MCF 10A (cell line): Measurements from ENCODE around the gene ITGA5. TPM values are rescaled to one million over a fixed set of nuclear protein-coding genes. Genes with fewer than 3 reads are reported as not detected.
A peak's percentile ranks its signal among the peaks of the same experiment; 100 is the strongest.

Experiments used
- BruUV-seq: library from RNA; stranded (reverse); fragments of 400-500 nt; replicated peaks from 2 replicates; lab custom pipeline; 2021; lab: Mats Ljungman, UMichigan
- CTCF ChIA-PET: fragments of 300-600 bp; sonication (Branson Sonifier 250); formaldehyde crosslinking; extraction: SDS; loops from one replicate; lab custom pipeline; 2021; ENCODE audit warnings: antibody characterized with exemption, inconsistent platforms; lab: Yijun Ruan, JAX
- POLR2A ChIA-PET: fragments of 300-600, 350-650 bp; sonication (Branson Sonifier 250); formaldehyde crosslinking; extraction: SDS; loops from one replicate; lab custom pipeline; 2020; ENCODE audit warnings: antibody characterized with exemption, inconsistent platforms; lab: Yijun Ruan, JAX
- DNase-seq: peaks from one replicate; pipeline ENCODE4 v3.0.0-alpha.2; 2018; ENCODE audit not compliant: unreplicated experiment
- H3K27ac Mint-ChIP-seq: one replicate; pipeline ENCODE4 v1.8.0; 2022; ENCODE audit warnings: mild to moderate bottlenecking, low read depth, mixed read lengths; ENCODE audit not compliant: unreplicated experiment
- H3K27me3 Mint-ChIP-seq: one replicate; pipeline ENCODE4 v1.8.0; 2022; ENCODE audit warnings: mixed read lengths; ENCODE audit not compliant: insufficient read depth, unreplicated experiment
- H3K36me3 Mint-ChIP-seq: one replicate; pipeline ENCODE4 v1.8.0; 2022; ENCODE audit warnings: mild to moderate bottlenecking, moderate library complexity, mixed read lengths; ENCODE audit not compliant: insufficient read depth, unreplicated experiment
- H3K4me1 Mint-ChIP-seq: one replicate; pipeline ENCODE4 v1.8.0; 2022; ENCODE audit warnings: mixed read lengths; ENCODE audit not compliant: insufficient read depth, unreplicated experiment
- H3K4me3 Mint-ChIP-seq: one replicate; pipeline ENCODE4 v1.8.0; 2022; ENCODE audit warnings: mild to moderate bottlenecking, moderate library complexity, mixed read lengths; ENCODE audit not compliant: unreplicated experiment
- H3K9me3 Mint-ChIP-seq: one replicate; pipeline ENCODE4 v1.8.0; 2022; ENCODE audit warnings: mixed read lengths; ENCODE audit not compliant: unreplicated experiment
- CTCF ChIP-seq: fragments of 200-600 bp; IDR thresholded peaks from one replicate; pipeline ENCODE4 v1.8.0; 2022; ENCODE audit warnings: antibody characterized with exemption, mild to moderate bottlenecking; ENCODE audit not compliant: unreplicated experiment
- intact Hi-C: fragments of 100-400 bp; cut with micrococcal nuclease; formaldehyde crosslinking; loops from 2 replicates; pipeline ENCODE4 v1.14.1; 2022
- total RNA-seq: library from RNA; stranded (reverse); gene quantifications from 2 replicates; pipeline ENCODE4 v1.2.3, GENCODE V29; 2022

Gene ITGA5
- total RNA-seq, 1 experiment from 2014 or later, result 110 TPM

DNA sequence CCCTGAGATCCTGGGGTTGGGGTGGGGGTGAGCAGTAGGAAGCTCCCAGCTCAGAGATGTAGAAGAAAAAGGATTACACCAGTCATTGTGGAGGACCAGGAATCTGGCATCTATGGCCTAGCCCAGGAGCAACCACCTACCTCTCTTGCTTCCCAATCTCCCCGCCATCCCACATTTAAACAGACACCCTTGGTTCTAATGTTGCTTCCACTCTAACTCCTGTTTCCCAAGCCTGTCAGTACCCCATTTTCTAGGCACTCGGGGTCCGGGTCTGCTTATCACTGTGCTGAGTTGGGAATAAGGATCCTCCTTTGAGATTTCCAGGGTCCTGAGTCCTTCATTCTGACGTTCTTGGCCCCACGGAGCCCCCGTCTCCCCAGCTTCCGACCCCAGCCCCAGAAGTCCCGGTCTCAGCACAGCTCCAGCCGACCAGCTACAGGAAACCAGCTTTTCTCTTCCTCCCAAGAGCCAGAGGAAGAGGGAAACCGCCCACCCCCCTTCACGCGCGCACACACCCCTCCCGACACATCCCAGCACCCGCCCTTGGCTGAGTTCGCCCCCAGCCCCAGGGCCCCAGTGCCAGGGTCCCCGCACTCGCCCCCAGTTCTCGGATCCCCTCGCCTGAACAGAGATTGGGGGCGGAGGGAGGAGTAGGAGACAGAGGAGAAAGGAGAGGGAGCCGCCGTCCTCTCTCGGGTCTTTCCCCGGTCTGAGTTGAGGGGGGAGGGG is 1.2 kb downstream of the ITGA5 start:
- H3K36me3 Mint-ChIP-seq, result peaks cover 6% of the 10 kb centered on the region
- H3K4me3 Mint-ChIP-seq, result peak overlapping the region; percentile 94
- peaks cover 56% of the 10 kb centered on the region for H3K4me1 Mint-ChIP-seq
- POLR2A ChIA-PET, result interaction anchor here (1.1 to 11.6 kb wide), 6 partner anchors 13 to 137 kb away, joined by 3 to 108 read pairs (median 4); partner anchors contain the start of gene HNRNPA1
- no peaks in the 10 kb centered on the region for H3K27me3 Mint-ChIP-seq
- DNase-seq, result peak; percentile 37
- no peaks in the 10 kb centered on the region for H3K9me3 Mint-ChIP-seq
- BruUV-seq, result TSS peak; percentile 51
- CTCF ChIA-PET, result interaction anchor here (0.6 to 14.2 kb wide), 12 partner anchors 8 to 1557 kb away, joined by 3 to 316 read pairs (median 4); no protein-coding TSS in a partner anchor
- intact Hi-C loops, result no loop called here
- TF ChIP-seq CTCF, result no peak
- peak overlapping the region; percentile 93 for H3K27ac Mint-ChIP-seq

DNA sequence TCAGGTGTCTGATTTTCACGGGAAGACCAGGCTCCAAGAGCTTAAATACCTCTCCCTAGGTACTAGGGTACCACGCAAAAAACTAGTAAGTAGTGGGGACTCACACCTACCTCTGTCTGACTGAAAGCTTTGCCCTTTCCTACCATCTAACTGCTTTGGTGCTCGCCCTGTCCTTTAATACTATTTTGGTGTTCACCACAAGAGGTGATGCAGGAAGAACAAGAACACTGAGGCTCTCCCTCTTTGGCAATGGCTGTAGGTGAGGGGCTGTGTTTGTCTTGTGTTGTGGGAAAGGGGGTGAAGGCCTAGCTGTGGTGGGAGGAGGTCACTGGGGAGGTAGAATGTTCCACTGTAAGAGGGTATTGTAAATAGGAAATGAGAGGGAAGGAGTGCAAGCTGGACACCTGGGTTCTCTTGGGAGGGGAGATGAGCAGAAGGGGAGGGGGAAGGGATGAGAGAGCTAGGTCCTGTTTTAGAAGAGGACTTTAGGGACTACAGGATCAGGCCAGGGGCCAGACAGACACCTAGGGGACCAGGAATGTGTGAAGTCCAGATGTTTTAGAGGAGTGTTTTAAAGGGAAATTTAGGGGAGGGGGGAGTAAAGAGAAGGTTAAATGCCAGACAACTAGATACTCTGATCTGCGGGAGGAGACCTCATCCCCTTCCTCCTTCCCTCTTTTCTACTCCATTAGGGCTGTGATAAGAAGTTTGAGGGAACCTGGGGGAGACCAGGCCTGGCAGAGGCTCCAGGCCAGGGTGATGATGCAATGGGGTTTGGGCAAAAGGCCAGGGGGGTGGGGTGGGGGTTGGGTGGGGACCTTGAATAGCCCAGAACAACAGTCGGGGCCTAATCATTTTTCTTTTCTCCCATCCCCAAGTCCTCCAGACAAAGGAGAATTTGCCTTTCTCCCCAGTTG is 2.1 kb downstream of the ITGA5 start:
- no peaks in the 10 kb centered on the region for H3K9me3 Mint-ChIP-seq
- peak overlapping the region; percentile 94 for H3K4me3 Mint-ChIP-seq
- no peaks in the 10 kb centered on the region for H3K27me3 Mint-ChIP-seq
- peak overlapping the region; percentile 93 for H3K27ac Mint-ChIP-seq
- TF ChIP-seq CTCF, result no peak
- intact Hi-C loops, result no loop called here
- BruUV-seq, result TSS peak; percentile 23
- peaks cover 11% of the 10 kb centered on the region for H3K36me3 Mint-ChIP-seq
- peak; percentile 49 for DNase-seq
- ChIA-PET CTCF (interaction anchor here (0.5 to 14.2 kb wide), 12 partner anchors 9 to 518 kb away, joined by 3 to 316 read pairs (median 4); no protein-coding TSS in a partner anchor), POLR2A (interaction anchor here (0.7 to 11.6 kb wide), 7 partner anchors 10 to 136 kb away, joined by 3 to 108 read pairs (median 4); partner anchors contain the start of gene HNRNPA1)
- peaks cover 57% of the 10 kb centered on the region for H3K4me1 Mint-ChIP-seq

- CTCF ChIA-PET, result interaction anchor here (0.6 to 14.2 kb wide), 11 partner anchors 14 to 897 kb away, joined by 3 to 316 read pairs (median 4); no protein-coding TSS in a partner anchor
These were observed 3.7 kb downstream of the ITGA5 start for GRCh38 chr12:54415221-54415929.

More at GRCh38 chr12:54415221-54415929, 3.7 kb downstream of the ITGA5 start:
- Mint-ChIP-seq H3K27me3 (no peaks in the 10 kb centered on the region), H3K9me3 (no peaks in the 10 kb centered on the region), H3K27ac (peak overlapping the region; percentile 28), H3K4me3 (no peak overlapping the region), H3K36me3 (peaks cover 22% of the 10 kb centered on the region), H3K4me1 (peaks cover 48% of the 10 kb centered on the region)
- no peak for DNase-seq
- BruUV-seq, result no TSS peak
- TF ChIP-seq CTCF, result no peak
- POLR2A ChIA-PET, result interaction anchor here (1.2 to 11.6 kb wide), 2 partner anchors 9 to 15 kb away, joined by 3 to 108 read pairs; no protein-coding TSS in a partner anchor
- intact Hi-C loops, result no loop called here
